ENCODE measurements around the gene PKLR.

DNA sequence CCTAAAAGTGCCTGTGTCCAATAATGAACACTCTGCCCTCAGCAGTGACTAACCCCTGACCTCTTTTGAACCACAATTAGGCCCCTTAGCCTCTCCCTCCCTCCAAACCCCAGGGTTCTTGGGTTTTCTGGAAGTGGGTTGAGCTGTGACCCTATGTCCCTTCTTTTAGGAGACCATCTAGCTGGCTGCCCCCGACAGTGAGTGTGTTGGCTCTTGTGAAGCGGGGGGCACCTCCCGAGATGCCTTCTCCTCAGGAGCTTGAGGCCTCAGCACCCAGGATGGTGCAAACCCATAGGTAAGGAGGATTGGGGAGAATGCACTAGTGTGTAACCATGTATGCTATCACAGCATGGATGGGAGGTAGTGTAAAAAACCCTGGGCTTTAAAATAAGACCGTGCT, 26.7 kb upstream of the PKLR start:
- TF ChIP-seq CTCF (IDR thresholded peaks at IDR 0.05): no peak
- TF ChIP-seq POLR2A (IDR thresholded peaks at IDR 0.05): no peak

Data from testis (tissue), 2 donors.